ENCODE measurements around the gene KREMEN1.
"Not testable (repeated sequence)": the region's sequence is repeated elsewhere in the genome, so short reads cannot be mapped to it uniquely, and the experiment has no call there.

KREMEN1 gene

GRCh38 chr22:29072979-29073617, at the start of gene KREMEN1:
Gene KREMEN1 (plus strand): TSS chr22:29073035. CDS start chr22:29073131, 96 bp downstream.
- no peak for DNase-seq

- no peak for DNase-seq
Measured at GRCh38 chr22:29023172-29023796, 49.6 kb upstream of the KREMEN1 start.

- DNase-seq, result no peak
Measured at GRCh38 chr22:29026579-29026978, 46.3 kb upstream of the KREMEN1 start.

GRCh38 chr22:29028468-29028867, 44.4 kb upstream of the KREMEN1 start:
- DNase-seq, result no peak

- DNase-seq, result no peak
Measured at GRCh38 chr22:29029202-29030000, 43.4 kb upstream of the KREMEN1 start.

GRCh38 chr22:29030016-29030617, 42.7 kb upstream of the KREMEN1 start:
- peak in 1 of 2 donors; percentile 8 for DNase-seq

- peak in 1 of 2 donors; percentile 3 for DNase-seq
Measured at GRCh38 chr22:29030618-29031226, 42.1 kb upstream of the KREMEN1 start.

- no peak for DNase-seq
Measured at GRCh38 chr22:29031227-29032011, 41.4 kb upstream of the KREMEN1 start.

GRCh38 chr22:29032014-29032475, 40.8 kb upstream of the KREMEN1 start:
- no peak for DNase-seq

- DNase-seq, result no peak
Measured at GRCh38 chr22:29032584-29032983, 40.3 kb upstream of the KREMEN1 start.

GRCh38 chr22:29037340-29037932, 35.4 kb upstream of the KREMEN1 start:
- no peak for DNase-seq

GRCh38 chr22:29039148-29039547, 33.7 kb upstream of the KREMEN1 start:
- DNase-seq, result no peak

- not testable (repeated sequence) for DNase-seq
Measured at GRCh38 chr22:29039684-29040083, 33.2 kb upstream of the KREMEN1 start.

- peak; percentile 62 to 76 for DNase-seq
Measured at GRCh38 chr22:29040385-29041275, 32.2 kb upstream of the KREMEN1 start.

GRCh38 chr22:29041408-29041807, 31.4 kb upstream of the KREMEN1 start:
- DNase-seq, result no peak

- DNase-seq, result no peak
Measured at GRCh38 chr22:29043906-29044575, 28.8 kb upstream of the KREMEN1 start.

- DNase-seq, result no peak
Measured at GRCh38 chr22:29044657-29045176, 28.1 kb upstream of the KREMEN1 start.

GRCh38 chr22:29048822-29049654, 23.8 kb upstream of the KREMEN1 start:
- no peak for DNase-seq
